Upper lobe of right lung (tissue), 1 donor: Measurements from ENCODE around the gene ADIPOR2. TPM values are rescaled to one million over a fixed set of nuclear protein-coding genes. Genes with fewer than 3 reads are reported as not detected.

Experiments
- ATAC-seq: fragments of 200-7000 bp; cut with Tn5 transposase; one replicate; pipeline ENCODE4 v1.9.1; 2020; ENCODE audit warnings: mild to moderate bottlenecking, moderate library complexity
- DNase-seq: peaks from one replicate; pipeline ENCODE4 v3.0.0-alpha.2; 2020
- H3K27ac ChIP-seq: fragments of 200-600 bp; one replicate; pipeline ENCODE4 v1.8.0; 2022
- H3K27me3 ChIP-seq: fragments of 200-600 bp; one replicate; pipeline ENCODE4 v1.8.0; 2022; ENCODE audit warnings: mild to moderate bottlenecking
- H3K36me3 ChIP-seq: fragments of 200-600 bp; one replicate; pipeline ENCODE4 v1.8.0; 2022
- H3K4me1 ChIP-seq: fragments of 200-600 bp; one replicate; pipeline ENCODE4 v1.8.0; 2022
- H3K4me3 ChIP-seq: fragments of 200-600 bp; one replicate; pipeline ENCODE4 v1.8.0; 2022; ENCODE audit warnings: mild to moderate bottlenecking
- H3K9me3 ChIP-seq: fragments of 200-600 bp; one replicate; pipeline ENCODE4 v1.8.0; 2022
- CTCF ChIP-seq: fragments of 200-600 bp; IDR thresholded peaks from one replicate; pipeline ENCODE4 v1.8.0; 2022; ENCODE audit warnings: antibody characterized with exemption
- intact Hi-C: fragments of 100-400 bp; cut with DNase I; formaldehyde crosslinking; loops from one replicate; pipeline ENCODE4 v1.11.0; 2022
- total RNA-seq: library from RNA; stranded (reverse); fragmentation: NEBNext Ultra II Directional; extraction: Animal tissue kit (Norgen Biotek cat#: 25700); gene quantifications from one replicate; pipeline ENCODE4 v1.2.1, GENCODE V29; 2021
- donor health status: DM: no; HTN: yes; CAD: no; lungs with severe emphysema.

ADIPOR2 gene
- total RNA-seq, 1 donor from 2014 or later, result 96.0 TPM

- no peak overlapping the region for H3K4me3 ChIP-seq
- H3K27me3 ChIP-seq, result no peaks in the 10 kb centered on the region
- DNase-seq (no peak), ATAC-seq (no peak)
- no peak for TF ChIP-seq CTCF
- intact Hi-C loops, result no loop called here
- peaks cover 6% of the 10 kb centered on the region for H3K4me1 ChIP-seq
- no peaks in the 10 kb centered on the region for H3K9me3 ChIP-seq
- peaks cover 27% of the 10 kb centered on the region for H3K36me3 ChIP-seq
- H3K27ac ChIP-seq, result no peak overlapping the region
Observed at GRCh38 chr12:1776170-1776921, 85.5 kb downstream of the ADIPOR2 start.

- Histone ChIP-seq H3K27ac (no peak overlapping the region), H3K9me3 (no peaks in the 10 kb centered on the region), H3K36me3 (peaks cover 26% of the 10 kb centered on the region), H3K4me1 (peaks cover 16% of the 10 kb centered on the region), H3K4me3 (no peak overlapping the region), H3K27me3 (no peaks in the 10 kb centered on the region)
- DNase-seq (no peak), ATAC-seq (no peak)
- intact Hi-C loops, result no loop called here
- no peak for TF ChIP-seq CTCF
Observed at GRCh38 chr12:1777798-1778197, 86.9 kb downstream of the ADIPOR2 start.

GRCh38 chr12:1778911-1779310, 88.0 kb downstream of the ADIPOR2 start:
- Histone ChIP-seq H3K4me1 (peaks cover 16% of the 10 kb centered on the region), H3K36me3 (peaks cover 22% of the 10 kb centered on the region), H3K27ac (no peak overlapping the region), H3K4me3 (no peak overlapping the region), H3K9me3 (no peaks in the 10 kb centered on the region), H3K27me3 (no peaks in the 10 kb centered on the region)
- no peak for TF ChIP-seq CTCF
- DNase-seq (no peak), ATAC-seq (no peak)
- intact Hi-C loops, result no loop called here

- Histone ChIP-seq H3K27me3 (no peaks in the 10 kb centered on the region), H3K9me3 (no peaks in the 10 kb centered on the region), H3K4me1 (peaks cover 16% of the 10 kb centered on the region), H3K36me3 (peaks cover 28% of the 10 kb centered on the region), H3K4me3 (no peak overlapping the region), H3K27ac (no peak overlapping the region)
- DNase-seq (no peak), ATAC-seq (no peak)
- intact Hi-C loops, result no loop called here
- TF ChIP-seq CTCF, result no peak
Observed at GRCh38 chr12:1779783-1780182, 88.9 kb downstream of the ADIPOR2 start.

GRCh38 chr12:1781772-1782171, 90.9 kb downstream of the ADIPOR2 start:
- no peak for TF ChIP-seq CTCF
- intact Hi-C loops, result no loop called here
- peak; percentile 74 for ATAC-seq
- Histone ChIP-seq H3K9me3 (no peaks in the 10 kb centered on the region), H3K4me1 (peaks cover 16% of the 10 kb centered on the region), H3K27me3 (no peaks in the 10 kb centered on the region), H3K27ac (no peak overlapping the region), H3K4me3 (no peak overlapping the region), H3K36me3 (peaks cover 48% of the 10 kb centered on the region)
- DNase-seq, result no peak
